Coronary artery (tissue), 2 donors: Measurements from ENCODE around the gene FPR3.

ENCODE experiments used
- DNase-seq: peaks from one replicate; pipeline ENCODE4 v3.0.0-alpha.2; 2017; ENCODE audit warnings: low spot score
- H3K27ac ChIP-seq, 2 donors: fragments of 200-600 bp; sonication (generic); one replicate each; pipeline ENCODE4 v1.5.1; 2016 to 2019
- H3K4me3 ChIP-seq: fragments of 200-600 bp; sonication (generic); 2 replicates; pipeline ENCODE4 v1.5.1; 2016; ENCODE audit warnings: mild to moderate bottlenecking, moderate library complexity
- CTCF ChIP-seq: fragments of 200-600 bp; sonication (generic); IDR thresholded peaks from one replicate; pipeline ENCODE4 v1.5.1; 2019; ENCODE audit warnings: antibody characterized with exemption

The FPR3 gene

DNA sequence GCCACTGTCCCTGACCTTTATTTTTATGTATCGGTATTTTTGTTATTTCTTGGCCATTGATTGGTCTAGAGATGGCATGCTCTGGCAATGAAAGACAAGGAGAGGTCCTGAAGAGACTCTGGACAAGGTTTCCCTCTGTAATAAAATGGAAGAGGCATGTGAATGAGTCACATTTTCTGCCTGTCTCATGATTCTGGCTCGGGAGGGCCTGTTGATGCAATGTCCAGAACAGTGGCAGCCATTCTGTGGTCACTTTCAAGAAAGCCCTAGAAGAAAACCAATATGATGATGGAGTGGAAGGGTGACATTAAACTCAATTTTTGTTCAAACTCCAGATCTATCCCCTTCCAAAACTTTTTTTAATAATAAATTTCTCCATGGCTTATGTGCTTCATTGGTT lies 2.0 kb upstream of the FPR3 start:
- H3K4me3 ChIP-seq: no peak overlapping the region
- DNase-seq: no peak
- no peak overlapping the region for H3K27ac ChIP-seq
- TF ChIP-seq CTCF: no peak

GRCh38 chr19:51793994-51794393 lies 963 bp upstream of the FPR3 start:
- Histone ChIP-seq H3K4me3 (no peak overlapping the region), H3K27ac (no peak overlapping the region)
- TF ChIP-seq CTCF: no peak
- DNase-seq: no peak

- peak overlapping the region in 1 of 2 donors; percentile 66 for H3K27ac ChIP-seq
- TF ChIP-seq CTCF: no peak
- H3K4me3 ChIP-seq: peak overlapping the region; percentile 53
- DNase-seq: no peak
Observed at GRCh38 chr19:51796195-51796679, 1.3 kb downstream of the FPR3 start.

- Histone ChIP-seq H3K4me3 (peak overlapping the region; percentile 53), H3K27ac (peak overlapping the region in 1 of 2 donors; percentile 66)
Observed at GRCh38 chr19:51797480-51797879, 2.5 kb downstream of the FPR3 start.

DNA sequence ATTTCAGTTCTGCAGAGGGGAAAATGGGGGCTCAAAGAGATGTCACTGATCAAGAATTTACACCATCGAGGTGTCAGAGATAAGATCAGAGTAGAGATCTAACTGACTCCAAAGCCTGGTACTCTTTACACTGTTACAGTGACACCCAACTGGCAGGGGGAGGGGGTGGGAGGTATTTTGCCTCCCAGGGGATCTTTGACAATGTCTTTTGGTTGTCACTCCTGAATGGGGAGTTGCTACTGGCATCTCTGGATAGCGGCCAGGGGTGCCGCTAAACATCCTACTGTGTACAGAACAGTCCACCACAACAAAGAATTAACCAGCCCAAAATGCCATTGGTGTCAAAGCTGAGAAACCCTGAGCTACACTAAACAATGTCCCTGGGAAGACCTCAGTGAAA lies 3.1 kb downstream of the FPR3 start:
- TF ChIP-seq CTCF: no peak
- H3K27ac ChIP-seq: peak overlapping the region in 1 of 2 donors; percentile 80
- H3K4me3 ChIP-seq: peak overlapping the region; percentile 44
- no peak for DNase-seq

More at GRCh38 chr19:51797480-51797879, 2.5 kb downstream of the FPR3 start:
- DNase-seq: no peak
- no peak for TF ChIP-seq CTCF

DNA sequence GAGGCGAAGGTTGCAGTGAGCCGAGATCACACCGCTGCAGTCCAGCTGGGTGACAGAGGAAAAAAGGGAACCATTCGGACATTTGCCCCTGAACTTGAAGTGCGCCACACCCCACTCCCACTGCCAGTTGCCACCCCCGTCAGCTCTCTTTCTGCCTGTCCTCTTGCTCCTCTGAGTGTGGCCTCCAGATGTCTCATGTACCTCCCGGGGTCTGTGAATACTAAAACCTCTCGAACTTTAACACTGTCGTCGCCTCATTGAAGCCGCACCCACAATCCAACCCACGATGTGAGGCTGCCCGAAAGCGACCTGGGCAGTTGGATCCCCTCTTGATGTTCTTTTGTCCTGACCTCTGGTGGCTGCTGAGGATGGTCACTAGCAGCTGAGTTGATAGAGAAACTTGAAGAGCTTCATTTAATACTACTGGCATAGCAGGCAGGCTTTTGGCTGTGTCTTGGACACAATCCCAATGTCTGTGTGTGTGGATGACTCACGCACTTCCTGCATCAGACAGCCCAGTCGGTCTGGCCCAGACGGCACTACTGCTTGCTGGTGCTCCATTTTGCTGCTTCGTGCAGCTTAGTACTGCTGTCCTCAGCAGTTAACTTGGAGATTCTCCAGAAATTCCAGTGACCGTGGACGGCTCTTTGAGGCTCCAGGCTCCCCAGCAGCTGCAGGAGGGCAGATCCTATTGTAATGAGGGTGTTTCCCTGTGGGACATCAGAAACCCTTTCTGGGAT lies 4.2 kb downstream of the FPR3 start:
- Histone ChIP-seq H3K27ac (peak overlapping the region; percentile 73 to 80), H3K4me3 (peak overlapping the region; percentile 38)
- TF ChIP-seq CTCF: no peak
- peak; percentile 91 for DNase-seq
